ENCODE data around the gene RALBP1.

The RALBP1 gene

GRCh38 chr18:9535430-9535991, 60.2 kb downstream of the RALBP1 start:
- Histone ChIP-seq H3K9me3 (ENCODE audit: severe bottlenecking) (no peaks in the 10 kb centered on the region), H3K4me3 (ENCODE audit: severe bottlenecking) (no peak overlapping the region), H3K27me3 (ENCODE audit: insufficient read depth, poor library complexity, severe bottlenecking) (no peaks in the 10 kb centered on the region), H3K27ac (ENCODE audit: poor library complexity, severe bottlenecking) (peak overlapping the region; percentile 85), H3K4me1 (ENCODE audit: insufficient read depth, poor library complexity, severe bottlenecking) (peaks cover 20% of the 10 kb centered on the region), H3K36me3 (ENCODE audit: low read depth) (peaks cover 39% of the 10 kb centered on the region)
- ATAC-seq (ENCODE audit: low read depth) (no peak), DNase-seq (ENCODE audit: low spot score) (no peak)
- TF ChIP-seq CTCF (IDR thresholded peaks at IDR 0.05; ENCODE audit: poor library complexity, severe bottlenecking), result no peak

GRCh38 chr18:9536354-9537152, 61.2 kb downstream of the RALBP1 start:
- Histone ChIP-seq H3K9me3 (ENCODE audit: severe bottlenecking) (no peaks in the 10 kb centered on the region), H3K4me1 (ENCODE audit: insufficient read depth, poor library complexity, severe bottlenecking) (peaks cover 20% of the 10 kb centered on the region), H3K27me3 (ENCODE audit: insufficient read depth, poor library complexity, severe bottlenecking) (no peaks in the 10 kb centered on the region), H3K27ac (ENCODE audit: poor library complexity, severe bottlenecking) (peak overlapping the region; percentile 85), H3K36me3 (ENCODE audit: low read depth) (peaks cover 30% of the 10 kb centered on the region), H3K4me3 (ENCODE audit: severe bottlenecking) (no peak overlapping the region)
- ATAC-seq (ENCODE audit: low read depth) (peak; percentile 74), DNase-seq (ENCODE audit: low spot score) (no peak)
- TF ChIP-seq CTCF (IDR thresholded peaks at IDR 0.05; ENCODE audit: poor library complexity, severe bottlenecking), result no peak

GRCh38 chr18:9537677-9538076, 62.4 kb downstream of the RALBP1 start:
- H3K9me3 ChIP-seq (ENCODE audit: severe bottlenecking), result no peaks in the 10 kb centered on the region
- H3K4me3 ChIP-seq (ENCODE audit: severe bottlenecking), result no peak overlapping the region
- TF ChIP-seq CTCF (IDR thresholded peaks at IDR 0.05; ENCODE audit: poor library complexity, severe bottlenecking), result no peak
- peak overlapping the region; percentile 85 for H3K27ac ChIP-seq (ENCODE audit: poor library complexity, severe bottlenecking)
- peaks cover 21% of the 10 kb centered on the region for H3K36me3 ChIP-seq (ENCODE audit: low read depth)
- H3K27me3 ChIP-seq (ENCODE audit: insufficient read depth, poor library complexity, severe bottlenecking), result no peaks in the 10 kb centered on the region
- peaks cover 20% of the 10 kb centered on the region for H3K4me1 ChIP-seq (ENCODE audit: insufficient read depth, poor library complexity, severe bottlenecking)
- ATAC-seq (ENCODE audit: low read depth) (no peak), DNase-seq (ENCODE audit: low spot score) (no peak)

- Histone ChIP-seq H3K36me3 (ENCODE audit: low read depth) (peaks cover 11% of the 10 kb centered on the region; the same call in 1 of the 2 replicates), H3K4me1 (ENCODE audit: insufficient read depth, poor library complexity, severe bottlenecking) (peaks cover 20% of the 10 kb centered on the region), H3K9me3 (ENCODE audit: severe bottlenecking) (no peaks in the 10 kb centered on the region), H3K4me3 (ENCODE audit: severe bottlenecking) (no peak overlapping the region), H3K27ac (ENCODE audit: poor library complexity, severe bottlenecking) (peak overlapping the region; percentile 85), H3K27me3 (ENCODE audit: insufficient read depth, poor library complexity, severe bottlenecking) (no peaks in the 10 kb centered on the region)
- no peak for DNase-seq (ENCODE audit: low spot score)
- peak; percentile 75 for ATAC-seq (ENCODE audit: low read depth)
- TF ChIP-seq CTCF (IDR thresholded peaks at IDR 0.05; ENCODE audit: poor library complexity, severe bottlenecking), result no peak
These were observed 64.0 kb downstream of the RALBP1 start for GRCh38 chr18:9539283-9539682.

GRCh38 chr18:9539938-9540337, 64.6 kb downstream of the RALBP1 start:
- no peak for TF ChIP-seq CTCF (IDR thresholded peaks at IDR 0.05; ENCODE audit: poor library complexity, severe bottlenecking)
- Histone ChIP-seq H3K36me3 (ENCODE audit: low read depth) (peaks cover 11% of the 10 kb centered on the region), H3K4me1 (ENCODE audit: insufficient read depth, poor library complexity, severe bottlenecking) (peaks cover 20% of the 10 kb centered on the region), H3K4me3 (ENCODE audit: severe bottlenecking) (no peak overlapping the region), H3K27ac (ENCODE audit: poor library complexity, severe bottlenecking) (peak overlapping the region; percentile 85), H3K27me3 (ENCODE audit: insufficient read depth, poor library complexity, severe bottlenecking) (no peaks in the 10 kb centered on the region), H3K9me3 (ENCODE audit: severe bottlenecking) (no peaks in the 10 kb centered on the region)
- no peak for ATAC-seq (ENCODE audit: low read depth)
- no peak for DNase-seq (ENCODE audit: low spot score)
